Nucleus accumbens (tissue), 56 donors: ENCODE results near the gene HOXC13.

Experiments used
- DNase-seq, 56 donors: peaks; one replicate each; lab custom pipeline; 2025; lab: John Stamatoyannopoulos, UW

Gene HOXC13

GRCh38 chr12:53989227-53990113 is 50.8 kb downstream of the HOXC13 start:
- DNase-seq: peak in 9 of 56 donors; percentile 1 to 30 (median 11)

GRCh38 chr12:53990311-53991076 is 51.9 kb downstream of the HOXC13 start:
- DNase-seq: no peak

GRCh38 chr12:53991077-53991460 is 52.4 kb downstream of the HOXC13 start:
- no peak for DNase-seq

DNA sequence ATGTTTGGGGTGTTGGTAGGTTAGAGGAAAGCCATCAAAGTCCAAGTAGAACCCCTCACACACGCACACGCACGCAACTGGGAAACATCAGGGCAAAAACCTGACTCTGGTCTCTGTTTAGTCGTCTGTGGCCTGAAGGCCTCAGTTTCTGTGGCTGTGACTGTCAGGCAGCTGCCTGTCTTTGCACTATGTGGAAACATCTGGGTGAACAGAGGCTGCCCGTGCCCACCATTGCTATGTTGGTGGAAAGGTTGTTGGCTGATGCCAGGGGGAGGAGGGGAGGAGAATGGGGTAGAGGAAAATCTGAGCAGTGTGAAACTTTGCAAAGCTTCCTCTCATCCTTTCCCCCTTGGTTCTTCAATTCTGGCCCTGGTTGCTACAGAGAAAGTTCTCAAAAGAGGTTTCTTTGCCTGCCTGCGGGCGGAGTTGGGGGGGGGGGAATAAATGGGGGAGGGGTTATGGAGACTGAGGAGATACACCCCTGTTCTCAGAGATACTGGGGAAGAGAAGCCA is 53.8 kb downstream of the HOXC13 start:
- no peak for DNase-seq

GRCh38 chr12:53993162-53994008 is 54.8 kb downstream of the HOXC13 start:
- no peak for DNase-seq

DNA sequence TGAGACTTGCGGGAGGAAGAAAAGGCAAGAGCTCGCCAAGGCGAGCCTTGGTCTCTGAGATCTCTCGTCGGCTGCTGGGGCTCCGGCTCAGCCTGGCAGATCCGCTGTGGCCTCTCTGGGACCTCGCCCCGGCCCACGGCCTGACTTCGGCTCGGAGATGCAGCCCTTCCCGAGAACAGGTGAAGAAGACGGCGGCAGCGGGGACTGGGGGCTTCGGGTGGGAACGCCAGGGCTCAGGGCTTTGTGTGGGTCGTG is 55.3 kb downstream of the HOXC13 start:
- DNase-seq: no peak

DNA sequence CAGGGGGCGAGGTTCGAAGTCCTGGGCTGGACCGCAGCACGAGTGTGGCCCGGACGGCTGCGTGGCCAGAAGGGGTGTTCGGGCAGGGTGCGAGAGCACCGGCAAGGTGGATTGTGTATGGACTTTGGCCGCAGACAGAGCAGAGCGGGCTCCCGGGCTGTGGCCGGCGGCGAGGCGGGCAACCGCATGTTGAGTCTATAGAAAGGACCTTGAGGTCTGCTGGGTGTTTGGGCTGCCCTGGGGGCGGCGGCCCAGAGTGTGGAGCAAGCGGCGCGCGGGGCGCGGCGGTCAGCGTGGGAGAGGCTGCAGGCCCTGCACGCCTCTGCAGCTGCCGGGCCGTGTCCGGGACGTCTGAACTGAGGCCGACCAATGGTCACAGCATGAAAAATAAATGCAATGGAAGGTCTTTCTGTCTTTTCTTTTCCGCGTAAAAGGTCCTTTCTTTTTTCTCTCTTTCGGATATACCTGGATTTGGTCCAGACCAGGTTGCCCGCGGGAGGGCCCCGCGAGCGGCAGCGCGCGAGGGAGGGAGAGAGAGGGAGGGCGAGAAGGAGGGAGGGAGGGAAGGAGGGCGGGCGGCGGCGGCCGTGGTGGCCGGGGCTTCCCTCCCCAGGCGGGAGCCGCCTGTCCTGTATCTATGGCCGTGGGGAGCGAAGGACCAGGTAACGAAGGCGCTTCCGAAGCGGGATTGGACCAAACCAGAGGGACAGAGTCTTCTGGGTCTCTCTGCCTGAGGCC is 55.8 kb downstream of the HOXC13 start:
- DNase-seq: no peak

- no peak for DNase-seq
These were observed 56.4 kb downstream of the HOXC13 start for GRCh38 chr12:53995002-53995377.

DNA sequence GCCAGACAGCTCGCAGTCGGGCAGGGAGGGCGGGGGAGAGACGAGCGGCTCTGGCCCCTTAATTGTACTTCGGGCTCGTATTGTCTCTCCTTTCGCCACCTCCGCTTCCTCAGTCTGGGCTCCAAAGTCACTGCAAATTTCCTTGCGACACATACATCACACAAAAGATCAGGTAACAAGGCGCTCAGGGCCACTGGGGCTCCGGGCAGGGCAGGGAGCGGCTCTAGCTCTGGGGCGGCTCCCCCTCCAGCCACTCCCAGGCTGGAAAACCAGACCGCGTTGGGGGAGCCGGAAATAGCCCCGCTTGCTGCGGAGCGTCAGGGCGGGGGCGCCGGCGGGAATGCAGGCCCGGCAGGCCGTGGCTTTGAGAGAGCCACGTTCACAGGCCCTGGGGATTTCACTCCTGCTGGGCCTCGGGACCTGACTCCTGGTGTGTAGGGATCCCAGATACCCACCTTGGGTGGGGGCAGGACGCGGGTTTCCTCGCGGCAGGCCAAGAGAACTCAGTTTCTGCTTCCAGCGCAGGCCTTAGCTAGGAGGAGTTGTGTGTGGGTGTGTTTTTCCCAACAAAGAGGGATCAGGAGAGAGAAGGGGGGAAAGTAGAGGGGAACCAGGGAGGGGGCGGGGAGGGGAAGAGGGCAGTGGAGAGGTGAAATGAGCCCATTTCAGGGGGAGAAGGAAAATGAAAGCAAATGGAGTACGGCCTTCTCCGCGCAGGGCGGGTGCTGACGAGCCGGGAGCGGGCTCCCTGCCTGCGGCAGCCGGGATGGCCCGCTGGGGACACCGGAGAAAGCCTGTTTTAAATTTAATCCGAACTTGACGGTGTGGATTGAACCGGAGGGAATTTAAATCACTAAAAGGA is 57.0 kb downstream of the HOXC13 start:
- peak in 1 of 56 donors; percentile 2 for DNase-seq
